ENCODE measurements around the gene ATG4B.

DNA sequence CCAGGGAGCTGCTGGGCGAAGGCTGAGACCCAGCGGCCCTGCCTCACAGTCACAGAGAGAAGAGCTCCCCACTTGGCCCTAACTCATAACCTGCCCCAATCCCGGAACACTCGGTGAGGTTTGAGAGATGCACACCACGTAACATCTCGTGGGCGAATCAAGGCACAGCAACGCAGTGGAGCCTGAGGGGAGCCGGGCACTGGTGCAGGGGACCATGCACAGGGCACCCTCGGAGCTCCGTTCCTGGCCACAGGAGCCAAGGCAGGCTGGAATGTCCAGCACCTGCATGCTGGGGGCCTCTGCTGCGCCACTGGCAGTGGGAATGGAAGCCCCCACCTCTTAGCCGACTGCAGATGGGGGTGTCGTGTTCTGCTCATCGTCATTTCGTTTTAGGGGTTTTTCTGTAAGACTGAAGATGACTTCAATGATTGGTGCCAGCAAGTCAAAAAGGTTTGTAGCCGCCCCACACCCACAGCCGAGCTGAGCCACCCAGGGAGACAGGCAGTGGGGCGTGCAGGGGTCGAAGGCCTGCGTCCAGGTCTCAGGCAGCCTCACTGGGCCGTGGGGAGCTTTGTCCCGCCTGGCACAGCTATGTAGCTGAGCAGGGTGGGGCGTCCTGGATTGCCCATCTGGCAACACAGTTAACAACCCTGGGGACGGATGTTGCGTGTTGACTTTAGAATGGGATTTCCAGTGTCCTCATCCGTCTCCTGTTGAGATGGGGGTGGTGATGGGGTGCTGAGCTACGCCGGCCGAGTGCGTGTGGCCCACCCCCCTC, 33.0 kb downstream of the ATG4B start:
- TF ChIP-seq HDAC6 (IDR thresholded peaks at IDR 0.05; ENCODE audit: low read depth, low read length) (no peak), RAD21 (IDR thresholded peaks at IDR 0.05 in 1 of 2, conservative IDR thresholded peaks at IDR 0.05 in 1 of 2; ENCODE audit: low read depth in 2 of 2, low read length in 2 of 2) (no peak), JUND (IDR thresholded peaks at IDR 0.05; ENCODE audit: low read length) (no peak), TCF12 (IDR thresholded peaks at IDR 0.05; ENCODE audit: low read depth, low read length) (no peak), YY1 (IDR thresholded peaks at IDR 0.05; ENCODE audit: low read depth, low read length) (no peak), CREB1 (IDR thresholded peaks at IDR 0.05) (no peak)
- TF ChIP-seq, protein P1, sequence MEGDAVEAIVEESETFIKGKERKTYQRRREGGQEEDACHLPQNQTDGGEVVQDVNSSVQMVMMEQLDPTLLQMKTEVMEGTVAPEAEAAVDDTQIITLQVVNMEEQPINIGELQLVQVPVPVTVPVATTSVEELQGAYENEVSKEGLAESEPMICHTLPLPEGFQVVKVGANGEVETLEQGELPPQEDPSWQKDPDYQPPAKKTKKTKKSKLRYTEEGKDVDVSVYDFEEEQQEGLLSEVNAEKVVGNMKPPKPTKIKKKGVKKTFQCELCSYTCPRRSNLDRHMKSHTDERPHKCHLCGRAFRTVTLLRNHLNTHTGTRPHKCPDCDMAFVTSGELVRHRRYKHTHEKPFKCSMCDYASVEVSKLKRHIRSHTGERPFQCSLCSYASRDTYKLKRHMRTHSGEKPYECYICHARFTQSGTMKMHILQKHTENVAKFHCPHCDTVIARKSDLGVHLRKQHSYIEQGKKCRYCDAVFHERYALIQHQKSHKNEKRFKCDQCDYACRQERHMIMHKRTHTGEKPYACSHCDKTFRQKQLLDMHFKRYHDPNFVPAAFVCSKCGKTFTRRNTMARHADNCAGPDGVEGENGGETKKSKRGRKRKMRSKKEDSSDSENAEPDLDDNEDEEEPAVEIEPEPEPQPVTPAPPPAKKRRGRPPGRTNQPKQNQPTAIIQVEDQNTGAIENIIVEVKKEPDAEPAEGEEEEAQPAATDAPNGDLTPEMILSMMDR (IDR thresholded peaks at IDR 0.05; ENCODE audit: control extremely low read depth in 1 of 3, insufficient read depth in 1 of 3, low read depth in 1 of 3, low read length in 3 of 3), result no peak

Measured in H1 (cell line).